GM18867 (cell line): ENCODE data around the gene ARHGEF17.

ENCODE experiments used
- ATAC-seq: cut with Tn5 transposase; IDR thresholded peaks from one replicate; pipeline ENCODE4 v1.9.1; 2021; ENCODE audit warnings: mild to moderate bottlenecking, moderate library complexity; ENCODE audit not compliant: unreplicated experiment

Gene ARHGEF17

GRCh38 chr11:73331138-73331916 lies 23.3 kb downstream of the ARHGEF17 start:
- no peak for ATAC-seq

GRCh38 chr11:73333173-73333572 lies 25.1 kb downstream of the ARHGEF17 start:
- ATAC-seq, result no peak

- ATAC-seq, result no peak
These were observed 25.7 kb downstream of the ARHGEF17 start for GRCh38 chr11:73333640-73334383.

- no peak for ATAC-seq
These were observed 26.5 kb downstream of the ARHGEF17 start for GRCh38 chr11:73334384-73335203.

GRCh38 chr11:73335204-73335923 lies 27.3 kb downstream of the ARHGEF17 start:
- no peak for ATAC-seq

- ATAC-seq, result no peak
These were observed 29.8 kb downstream of the ARHGEF17 start for GRCh38 chr11:73337846-73338245.

GRCh38 chr11:73338279-73338678 lies 30.2 kb downstream of the ARHGEF17 start:
- ATAC-seq, result no peak

- no peak for ATAC-seq
These were observed 32.1 kb downstream of the ARHGEF17 start for GRCh38 chr11:73340164-73340563.

GRCh38 chr11:73342633-73343032 lies 34.6 kb downstream of the ARHGEF17 start:
- ATAC-seq, result no peak

GRCh38 chr11:73343076-73343873 lies 35.2 kb downstream of the ARHGEF17 start:
- ATAC-seq, result no peak

GRCh38 chr11:73344191-73344607 lies 36.1 kb downstream of the ARHGEF17 start:
- no peak for ATAC-seq

- no peak for ATAC-seq
These were observed 37.5 kb downstream of the ARHGEF17 start for GRCh38 chr11:73345481-73346160.

GRCh38 chr11:73346186-73346935 lies 38.3 kb downstream of the ARHGEF17 start:
- no peak for ATAC-seq

- ATAC-seq, result no peak
These were observed 39.0 kb downstream of the ARHGEF17 start for GRCh38 chr11:73347067-73347466.

- ATAC-seq, result no peak
These were observed 40.8 kb downstream of the ARHGEF17 start for GRCh38 chr11:73348838-73349237.

GRCh38 chr11:73349633-73350032 lies 41.6 kb downstream of the ARHGEF17 start:
- ATAC-seq, result no peak

GRCh38 chr11:73350908-73351636 lies 43.0 kb downstream of the ARHGEF17 start:
- no peak for ATAC-seq

GRCh38 chr11:73353422-73353821 lies 45.3 kb downstream of the ARHGEF17 start:
- ATAC-seq, result no peak
